Activated CD8-positive, alpha-beta memory T cell treated with anti-CD3 and anti-CD28 coated beads for 36 hours (primary cell): ENCODE data around the gene PIK3C3. TPM values are rescaled to one million over a fixed set of nuclear protein-coding genes. Genes with fewer than 3 reads are reported as not detected.

Experiments used
- CTCF ChIA-PET: fragments of 350-600 bp; sonication (Branson Sonifier 250); formaldehyde crosslinking; loops from one replicate; lab custom pipeline; 2021; ENCODE audit warnings: antibody characterized with exemption; lab: Charles Lee
- POLR2A ChIA-PET: fragments of 350-600 bp; sonication (Branson Sonifier 250); formaldehyde crosslinking; loops from one replicate; lab custom pipeline; 2021; ENCODE audit warnings: antibody characterized with exemption; lab: Charles Lee
- total RNA-seq, 2 experiments: library from RNA; stranded (reverse); gene quantifications; one replicate each; pipeline ENCODE4 v1.2.3, GENCODE V29; 2021

Gene PIK3C3
- total RNA-seq, 2 experiments from 2014 or later, result 57.9 to 59.4 TPM

- CTCF ChIA-PET, result no interaction called here
- POLR2A ChIA-PET, result no interaction called here
Observed at GRCh38 chr18:42051411-42051810, 96.4 kb downstream of the PIK3C3 start.

- ChIA-PET POLR2A (no interaction called here), CTCF (no interaction called here)
Observed at GRCh38 chr18:42052122-42052708, 97.2 kb downstream of the PIK3C3 start.

DNA sequence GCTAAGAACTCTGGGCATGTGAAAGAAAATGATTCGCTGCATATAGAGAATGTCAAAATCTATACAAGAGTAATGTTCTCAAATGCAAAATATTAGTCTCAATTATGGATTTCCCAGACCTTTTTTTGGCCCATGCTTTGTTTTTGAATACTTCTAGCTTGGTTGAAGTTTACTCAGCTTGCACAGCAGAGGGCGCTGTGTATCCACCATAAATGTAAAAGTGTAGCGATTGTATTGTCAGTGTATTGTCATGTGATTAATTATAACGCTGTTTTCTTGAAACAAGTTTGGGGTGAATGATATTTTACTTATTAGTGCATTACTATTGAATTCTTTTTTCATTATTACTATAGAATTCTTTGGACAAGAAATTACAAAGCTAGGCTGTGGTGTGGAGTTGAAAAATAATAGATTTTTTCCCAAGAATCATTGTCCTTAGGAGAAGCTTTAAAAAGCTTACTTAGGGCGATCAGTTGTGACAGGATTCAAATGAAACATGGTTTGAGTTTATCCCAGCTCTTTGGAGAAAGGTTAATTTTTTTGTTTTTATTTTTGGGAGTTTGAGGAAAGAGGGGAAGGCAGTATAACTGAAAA, 98.3 kb downstream of the PIK3C3 start:
- ChIA-PET POLR2A (no interaction called here), CTCF (interaction anchor here (0.7 to 1.5 kb wide), 6 partner anchors 9 to 61 kb away, joined by 3 to 7 read pairs (median 3); no protein-coding TSS in a partner anchor)

DNA sequence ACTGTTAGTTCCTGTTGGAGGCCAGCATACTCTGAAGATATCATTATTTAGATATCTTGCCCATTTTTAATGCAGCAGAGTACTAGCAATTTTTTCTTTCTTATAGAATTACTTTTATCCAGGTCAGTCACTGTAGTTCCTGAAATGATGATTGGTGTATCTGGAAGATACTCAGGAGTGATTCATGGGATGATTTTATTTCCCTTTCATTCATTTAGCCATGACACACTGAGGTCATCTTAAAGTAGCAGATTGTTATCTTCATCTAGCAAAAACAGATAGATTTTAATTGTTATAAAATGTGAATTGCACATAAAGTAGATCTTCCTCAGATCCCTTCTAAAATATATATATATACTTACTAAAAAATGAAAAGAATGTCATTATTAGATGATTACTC, 109.1 kb downstream of the PIK3C3 start:
- ChIA-PET POLR2A (no interaction called here), CTCF (no interaction called here)

- CTCF ChIA-PET, result interaction anchor here (1.1 kb wide), 1 partner anchor 14 kb away, joined by 3 read pairs; no protein-coding TSS in a partner anchor
- POLR2A ChIA-PET, result no interaction called here
Observed at GRCh38 chr18:42067518-42067917, 112.5 kb downstream of the PIK3C3 start.

GRCh38 chr18:42068030-42068429, 113.0 kb downstream of the PIK3C3 start:
- CTCF ChIA-PET, result interaction anchor here (1.1 kb wide), 1 partner anchor 15 kb away, joined by 3 read pairs; no protein-coding TSS in a partner anchor
- POLR2A ChIA-PET, result no interaction called here

GRCh38 chr18:42069036-42069435, 114.0 kb downstream of the PIK3C3 start:
- ChIA-PET POLR2A (no interaction called here), CTCF (no interaction called here)

DNA sequence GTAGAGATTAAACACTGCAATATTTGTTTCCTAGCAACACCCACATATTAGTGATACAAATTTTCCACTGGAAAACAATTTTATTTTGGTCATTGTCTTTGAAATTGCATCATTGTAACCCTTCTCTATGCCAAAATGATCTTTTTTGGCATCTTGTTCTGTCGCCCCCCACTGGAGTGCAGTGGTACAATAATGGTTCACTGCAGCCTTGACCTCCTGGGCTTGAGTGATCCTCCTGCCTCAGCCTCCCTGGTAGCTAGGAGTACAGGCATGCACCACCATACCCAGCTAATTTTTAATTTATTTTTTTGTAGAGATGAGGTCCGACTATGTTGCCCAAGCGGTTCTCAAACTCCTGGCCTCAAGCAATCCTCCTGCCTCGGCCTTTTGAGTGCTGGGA, 117.4 kb downstream of the PIK3C3 start:
- CTCF ChIA-PET, result no interaction called here
- POLR2A ChIA-PET, result no interaction called here

DNA sequence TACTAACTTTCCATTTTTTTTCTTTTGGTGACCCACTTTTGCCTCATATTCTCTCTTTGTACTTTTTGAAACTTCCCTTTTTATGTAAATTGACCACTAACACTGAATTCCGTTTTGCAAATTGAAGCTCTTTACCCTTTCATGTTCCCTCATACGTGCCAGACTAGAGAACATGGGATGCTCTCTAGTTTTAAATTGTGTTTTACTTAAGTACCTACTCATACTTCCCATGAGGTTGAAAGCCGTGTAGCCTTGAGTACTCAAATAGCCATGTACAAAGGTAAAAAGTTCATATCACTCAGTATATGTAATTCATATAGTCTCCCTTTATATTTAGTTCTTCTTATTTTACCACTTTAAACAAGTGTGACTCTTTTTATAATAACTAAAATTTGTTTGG, 119.7 kb downstream of the PIK3C3 start:
- ChIA-PET POLR2A (no interaction called here), CTCF (no interaction called here)

DNA sequence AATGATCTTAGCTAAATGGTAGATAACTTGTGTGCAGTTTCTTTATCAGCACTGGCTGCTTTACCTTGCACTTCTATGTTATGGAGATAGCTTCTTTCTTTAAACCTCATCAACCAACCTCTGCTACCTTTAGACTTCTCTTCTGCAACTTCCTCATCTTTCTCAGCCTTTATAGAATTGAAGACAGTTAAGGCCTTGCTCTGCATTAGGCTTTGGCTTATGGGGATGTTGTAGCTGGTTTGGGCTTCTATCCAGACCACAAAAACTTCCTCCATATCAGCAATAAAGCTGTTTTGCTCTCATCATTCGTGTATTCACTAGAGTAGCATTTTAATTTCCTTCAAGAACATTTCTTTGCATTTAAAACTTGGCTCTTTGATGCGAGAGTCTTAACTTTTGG, 123.7 kb downstream of the PIK3C3 start:
- ChIA-PET CTCF (no interaction called here), POLR2A (no interaction called here)

GRCh38 chr18:42080340-42080739, 125.3 kb downstream of the PIK3C3 start:
- POLR2A ChIA-PET, result no interaction called here
- CTCF ChIA-PET, result no interaction called here

- CTCF ChIA-PET, result interaction anchor here (0.6 to 1.3 kb wide), 3 partner anchors 29 to 561 kb away, joined by 3 to 4 read pairs (median 3); no protein-coding TSS in a partner anchor
- POLR2A ChIA-PET, result no interaction called here
Observed at GRCh38 chr18:42082415-42083234, 127.6 kb downstream of the PIK3C3 start.

DNA sequence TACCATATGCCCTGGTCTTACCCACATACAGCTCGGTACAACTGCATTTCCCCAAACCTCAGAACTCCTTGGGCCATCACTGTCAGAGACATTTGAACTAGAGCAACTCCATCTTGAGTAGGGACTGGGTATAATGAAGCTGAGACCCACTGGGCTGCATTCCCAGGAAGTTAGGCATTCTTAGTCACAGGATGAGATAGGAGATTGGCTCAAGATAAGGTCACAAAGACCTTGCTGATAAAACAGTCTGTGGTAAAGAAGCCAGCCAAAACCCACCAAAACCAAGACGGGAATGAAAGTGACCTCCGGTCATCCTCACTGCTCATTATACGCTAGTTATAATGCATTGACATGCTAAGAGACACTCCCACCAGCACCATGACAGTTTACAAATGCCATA, 131.3 kb downstream of the PIK3C3 start:
- POLR2A ChIA-PET, result no interaction called here
- CTCF ChIA-PET, result no interaction called here

DNA sequence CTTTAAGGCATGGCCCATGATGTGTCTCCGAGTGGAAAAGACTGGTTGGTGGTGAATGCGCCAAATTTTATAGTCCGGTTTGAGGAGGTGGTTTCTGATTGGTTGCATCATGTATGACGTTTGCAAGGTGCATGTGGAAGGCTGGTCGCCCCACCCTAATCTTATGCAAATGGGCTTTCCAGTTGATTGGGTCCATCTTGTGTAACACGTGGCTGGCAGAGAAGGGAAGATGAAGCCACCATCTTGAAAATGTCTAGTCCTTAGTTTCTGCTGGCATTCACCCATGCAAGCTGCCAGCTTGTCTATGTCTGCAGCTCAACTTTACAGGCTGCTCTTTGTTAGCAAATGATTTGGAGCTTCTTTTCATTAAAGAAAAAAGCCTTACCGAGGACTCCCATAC, 132.2 kb downstream of the PIK3C3 start:
- ChIA-PET CTCF (no interaction called here), POLR2A (no interaction called here)

DNA sequence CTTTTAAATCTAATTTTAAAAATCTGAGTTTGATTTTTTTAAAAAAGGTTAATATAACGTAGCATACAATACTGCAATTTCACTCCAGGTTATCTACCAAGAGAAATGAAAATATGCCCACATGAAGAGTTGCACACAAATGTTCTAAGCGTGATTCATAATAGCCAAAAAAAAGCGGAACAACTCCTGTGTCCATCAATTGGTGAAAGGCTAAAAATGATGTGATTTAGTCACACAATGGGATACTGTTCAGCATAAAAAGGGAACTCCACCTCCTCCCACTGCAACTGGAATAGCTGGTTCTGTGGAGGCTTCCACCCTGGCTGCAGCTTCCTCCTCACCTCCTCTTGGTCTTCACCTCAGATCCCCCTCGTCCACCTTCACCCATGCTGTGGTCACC, 132.8 kb downstream of the PIK3C3 start:
- ChIA-PET POLR2A (no interaction called here), CTCF (no interaction called here)

DNA sequence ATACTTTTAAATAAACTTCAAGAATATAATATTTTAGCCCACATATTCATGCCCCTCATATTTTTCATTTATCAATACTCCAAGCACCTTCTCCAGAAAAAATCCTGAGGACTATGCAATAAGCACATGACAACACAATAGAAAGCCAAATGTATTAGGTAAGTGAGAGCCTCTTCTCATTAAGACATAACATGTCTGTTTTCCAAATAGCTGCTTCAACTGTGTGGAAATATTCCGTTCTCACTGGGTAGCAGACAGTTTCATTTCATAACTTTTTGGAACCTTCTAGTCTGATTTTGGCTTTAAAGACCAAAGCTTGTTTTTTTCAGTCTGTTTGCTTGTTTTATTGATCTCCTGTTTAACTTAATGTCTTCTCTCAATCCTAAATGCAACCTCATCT, 137.8 kb downstream of the PIK3C3 start:
- CTCF ChIA-PET, result no interaction called here

DNA sequence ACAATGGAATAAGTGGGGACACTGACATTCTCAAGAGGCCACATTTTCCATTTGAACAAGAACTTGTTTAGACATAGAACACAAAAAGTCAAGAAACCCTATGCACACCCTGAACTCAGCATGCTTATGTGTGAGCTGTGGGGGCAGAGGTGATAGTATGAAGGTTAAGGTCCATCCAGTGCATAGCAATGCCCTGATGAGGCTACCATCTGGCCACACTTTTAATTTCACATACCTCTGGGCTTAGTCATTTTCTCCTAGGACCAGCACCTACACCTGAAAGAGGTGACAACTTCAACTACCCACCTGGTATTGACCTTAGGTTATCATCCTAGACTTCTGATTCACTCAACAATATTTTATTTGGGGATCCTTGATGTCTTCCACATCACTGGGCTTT, 139.8 kb downstream of the PIK3C3 start:
- ChIA-PET CTCF (interaction anchor here (1.4 kb wide), 1 partner anchor 19 kb away, joined by 3 read pairs; no protein-coding TSS in a partner anchor), POLR2A (no interaction called here)

More for the DNA sequence above, 137.8 kb downstream of the PIK3C3 start:
- POLR2A ChIA-PET, result no interaction called here

GRCh38 chr18:42095732-42096377, 140.8 kb downstream of the PIK3C3 start:
- ChIA-PET POLR2A (no interaction called here), CTCF (interaction anchor here (1.2 kb wide), 1 partner anchor 19 kb away, joined by 3 read pairs; no protein-coding TSS in a partner anchor)

DNA sequence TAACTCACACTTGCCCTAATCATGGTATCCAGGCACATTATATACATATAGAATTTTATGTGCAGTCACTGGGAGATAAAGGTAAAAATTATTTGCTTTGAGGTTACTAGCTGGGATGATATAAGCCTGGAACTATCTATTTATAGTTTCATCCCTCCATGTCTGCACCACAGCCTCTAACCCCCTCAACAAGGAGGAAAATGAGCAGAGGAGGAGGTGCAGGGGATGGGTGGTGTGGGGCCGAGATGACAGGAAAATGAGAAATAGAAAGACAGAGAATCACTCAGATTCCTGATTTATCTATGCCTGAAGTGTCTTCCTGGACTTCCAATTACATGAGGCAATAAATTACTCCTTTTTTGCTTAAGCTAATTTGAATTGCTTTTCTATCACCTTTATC, 145.2 kb downstream of the PIK3C3 start:
- CTCF ChIA-PET, result no interaction called here

DNA sequence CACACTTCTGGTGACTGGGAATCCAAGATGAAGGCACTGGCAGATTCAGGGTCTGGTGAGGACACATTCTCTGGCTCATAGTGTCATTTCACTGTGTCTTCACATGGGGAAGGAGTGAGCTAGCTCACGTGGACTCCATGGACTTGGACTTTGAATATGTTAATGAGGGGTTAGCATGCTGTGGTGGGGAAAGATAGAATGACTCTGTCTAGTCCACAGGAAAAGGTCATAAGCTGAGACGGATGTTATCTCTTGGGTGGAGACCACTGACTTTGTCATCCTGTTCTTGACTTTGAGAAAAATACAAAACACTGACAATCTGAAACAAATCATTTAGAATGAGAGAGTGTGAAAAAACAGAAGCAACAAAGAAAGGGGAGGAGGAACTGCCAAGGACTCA, 145.9 kb downstream of the PIK3C3 start:
- CTCF ChIA-PET, result no interaction called here
- POLR2A ChIA-PET, result no interaction called here

More for the DNA sequence above, 145.2 kb downstream of the PIK3C3 start:
- POLR2A ChIA-PET, result no interaction called here
